Measurements from ENCODE around the gene CDK14. TPM values are rescaled to one million over a fixed set of nuclear protein-coding genes. Genes with fewer than 3 reads are reported as not detected.

CDK14 gene
- total and polyA plus RNA-seq, 8 donors: 0.58 to 43.9 (median 12.2) TPM

GRCh38 chr7:90825779-90826178 is 229.7 kb downstream of the CDK14 start:
- peak in 1 of 2 donors; percentile 15 for DNase-seq
- Histone ChIP-seq H3K9me3 (peaks cover 0 to 10% (median 5%) of the 10 kb centered on the region in 4 donors), H3K36me3 (peaks cover 0 to 6% (median 0%) of the 10 kb centered on the region in 4 donors), H3K4me3 (no peak overlapping the region), H3K27me3 (no peaks in the 10 kb centered on the region), H3K4me1 (peaks cover 0 to 12% (median 0%) of the 10 kb centered on the region in 4 donors), H3K27ac (no peak overlapping the region)
- TF ChIP-seq POLR2AphosphoS5 (IDR thresholded peaks at IDR 0.05): no peak
- TF ChIP-seq CTCF (IDR thresholded peaks at IDR 0.05): no peak
- TF ChIP-seq POLR2A (IDR thresholded peaks at IDR 0.05): no peak
- TF ChIP-seq EP300 (IDR thresholded peaks at IDR 0.05): no peak
- WGBS, 5 donors: 59 to 87% (median 82%) methylated on average over 2 of the region's 2 CpGs
- intact Hi-C loops (cut with DNase I; ENCODE audit: low total_unique reads): no loop called here

GRCh38 chr7:90828601-90829000 is 232.5 kb downstream of the CDK14 start:
- H3K4me1 ChIP-seq: peaks cover 0 to 8% (median 0%) of the 10 kb centered on the region in 4 donors
- no peak for TF ChIP-seq POLR2AphosphoS5 (IDR thresholded peaks at IDR 0.05)
- no peak for TF ChIP-seq POLR2A (IDR thresholded peaks at IDR 0.05)
- TF ChIP-seq EP300 (IDR thresholded peaks at IDR 0.05): no peak
- no peak for TF ChIP-seq CTCF (IDR thresholded peaks at IDR 0.05)
- intact Hi-C loops (cut with DNase I; ENCODE audit: low total_unique reads): no loop called here
- peaks cover 0 to 6% (median 0%) of the 10 kb centered on the region in 4 donors for H3K36me3 ChIP-seq
- no peak overlapping the region for H3K4me3 ChIP-seq
- H3K27me3 ChIP-seq: no peaks in the 10 kb centered on the region
- DNase-seq: no peak
- H3K27ac ChIP-seq: no peak overlapping the region
- H3K9me3 ChIP-seq: peaks cover 0 to 10% (median 5%) of the 10 kb centered on the region in 4 donors
- WGBS, 5 donors: 80 to 94% (median 86%) methylated on average over 3 of the region's 3 CpGs

GRCh38 chr7:90830308-90830707 is 234.2 kb downstream of the CDK14 start:
- Histone ChIP-seq H3K4me3 (no peak overlapping the region), H3K4me1 (no peaks in the 10 kb centered on the region), H3K36me3 (peaks cover 0 to 6% (median 0%) of the 10 kb centered on the region in 4 donors), H3K27me3 (no peaks in the 10 kb centered on the region), H3K27ac (no peak overlapping the region), H3K9me3 (peaks cover 0 to 10% (median 5%) of the 10 kb centered on the region in 4 donors)
- no peak for TF ChIP-seq POLR2AphosphoS5 (IDR thresholded peaks at IDR 0.05)
- DNase-seq: no peak
- WGBS, 5 donors: 91 to 96% (median 95%) methylated on average over 3 of the region's 3 CpGs
- intact Hi-C loops (cut with DNase I; ENCODE audit: low total_unique reads): no loop called here

DNA sequence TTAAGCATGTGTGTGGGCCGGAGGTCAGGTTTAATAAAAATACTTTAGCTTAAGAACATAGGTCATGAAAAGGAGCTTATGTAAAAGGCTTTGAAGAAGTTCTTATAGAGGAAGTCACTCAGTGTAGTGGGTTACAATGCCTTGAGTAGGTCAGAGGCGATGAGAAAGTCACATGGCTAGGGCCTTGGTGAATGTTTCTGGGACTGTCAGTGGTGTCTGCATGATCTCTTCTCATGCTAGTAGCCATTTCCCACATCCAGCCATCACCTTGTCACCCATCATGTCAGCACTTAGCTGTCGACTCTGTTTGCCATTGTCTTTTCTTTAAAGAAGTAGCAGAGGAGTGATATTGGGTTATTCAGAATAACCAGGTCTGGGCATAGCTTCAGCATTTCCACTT is 236.6 kb downstream of the CDK14 start:
- intact Hi-C loops (cut with DNase I; ENCODE audit: low total_unique reads): no loop called here

More for the DNA sequence above, 236.6 kb downstream of the CDK14 start:
- no peaks in the 10 kb centered on the region for H3K27me3 ChIP-seq
- no peaks in the 10 kb centered on the region for H3K4me1 ChIP-seq
- WGBS, 5 donors: 79 to 89% (median 81%) methylated on average over 3 of the region's 3 CpGs
- peaks cover 0 to 6% (median 0%) of the 10 kb centered on the region in 4 donors for H3K36me3 ChIP-seq
- H3K27ac ChIP-seq: no peak overlapping the region
- DNase-seq: no peak
- TF ChIP-seq EP300 (IDR thresholded peaks at IDR 0.05) (no peak), CTCF (IDR thresholded peaks at IDR 0.05) (no peak), POLR2AphosphoS5 (IDR thresholded peaks at IDR 0.05) (no peak), POLR2A (IDR thresholded peaks at IDR 0.05) (no peak)
- H3K9me3 ChIP-seq: peaks cover 0 to 15% (median 7%) of the 10 kb centered on the region in 4 donors
- no peak overlapping the region for H3K4me3 ChIP-seq

All from stomach (tissue), 9 donors.